ENCODE measurements around the gene TTYH3.

DNA sequence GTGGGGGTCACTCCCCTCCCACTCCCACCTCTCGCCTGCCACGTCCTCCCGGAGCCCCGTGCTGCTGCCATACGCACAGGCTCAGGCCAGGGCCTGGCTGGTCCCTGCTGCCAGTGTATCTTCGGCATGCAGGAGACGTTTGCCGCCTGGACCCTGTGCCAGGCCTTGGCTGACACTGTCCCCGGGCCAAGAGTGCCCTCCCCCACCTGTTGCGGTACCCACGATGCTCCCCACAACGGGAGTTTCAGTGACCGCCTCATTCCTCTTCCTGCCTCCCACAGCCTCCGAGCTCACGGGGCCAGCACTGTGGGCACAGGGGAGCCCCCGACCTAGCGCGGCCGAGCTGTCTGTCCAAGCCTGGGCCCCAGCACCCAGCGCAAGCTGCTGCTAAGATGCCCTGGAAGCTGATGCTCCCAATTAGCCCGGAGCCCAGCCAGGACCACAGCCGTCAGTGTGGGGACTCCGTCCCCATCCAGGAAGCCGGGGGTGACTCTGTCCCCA lies 7.4 kb downstream of the TTYH3 start:
- TF ChIP-seq, protein P1, sequence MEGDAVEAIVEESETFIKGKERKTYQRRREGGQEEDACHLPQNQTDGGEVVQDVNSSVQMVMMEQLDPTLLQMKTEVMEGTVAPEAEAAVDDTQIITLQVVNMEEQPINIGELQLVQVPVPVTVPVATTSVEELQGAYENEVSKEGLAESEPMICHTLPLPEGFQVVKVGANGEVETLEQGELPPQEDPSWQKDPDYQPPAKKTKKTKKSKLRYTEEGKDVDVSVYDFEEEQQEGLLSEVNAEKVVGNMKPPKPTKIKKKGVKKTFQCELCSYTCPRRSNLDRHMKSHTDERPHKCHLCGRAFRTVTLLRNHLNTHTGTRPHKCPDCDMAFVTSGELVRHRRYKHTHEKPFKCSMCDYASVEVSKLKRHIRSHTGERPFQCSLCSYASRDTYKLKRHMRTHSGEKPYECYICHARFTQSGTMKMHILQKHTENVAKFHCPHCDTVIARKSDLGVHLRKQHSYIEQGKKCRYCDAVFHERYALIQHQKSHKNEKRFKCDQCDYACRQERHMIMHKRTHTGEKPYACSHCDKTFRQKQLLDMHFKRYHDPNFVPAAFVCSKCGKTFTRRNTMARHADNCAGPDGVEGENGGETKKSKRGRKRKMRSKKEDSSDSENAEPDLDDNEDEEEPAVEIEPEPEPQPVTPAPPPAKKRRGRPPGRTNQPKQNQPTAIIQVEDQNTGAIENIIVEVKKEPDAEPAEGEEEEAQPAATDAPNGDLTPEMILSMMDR (IDR thresholded peaks at IDR 0.05), result no peak
- no peak for TF ChIP-seq EP300 (IDR thresholded peaks at IDR 0.05)
- no peak for TF ChIP-seq POLR2A (IDR thresholded peaks at IDR 0.05)
